ENCODE measurements around the gene SHMT2.

GRCh38 chr12:57209916-57210315 is 19.6 kb upstream of the SHMT2 start:
- TF ChIP-seq, protein P1, sequence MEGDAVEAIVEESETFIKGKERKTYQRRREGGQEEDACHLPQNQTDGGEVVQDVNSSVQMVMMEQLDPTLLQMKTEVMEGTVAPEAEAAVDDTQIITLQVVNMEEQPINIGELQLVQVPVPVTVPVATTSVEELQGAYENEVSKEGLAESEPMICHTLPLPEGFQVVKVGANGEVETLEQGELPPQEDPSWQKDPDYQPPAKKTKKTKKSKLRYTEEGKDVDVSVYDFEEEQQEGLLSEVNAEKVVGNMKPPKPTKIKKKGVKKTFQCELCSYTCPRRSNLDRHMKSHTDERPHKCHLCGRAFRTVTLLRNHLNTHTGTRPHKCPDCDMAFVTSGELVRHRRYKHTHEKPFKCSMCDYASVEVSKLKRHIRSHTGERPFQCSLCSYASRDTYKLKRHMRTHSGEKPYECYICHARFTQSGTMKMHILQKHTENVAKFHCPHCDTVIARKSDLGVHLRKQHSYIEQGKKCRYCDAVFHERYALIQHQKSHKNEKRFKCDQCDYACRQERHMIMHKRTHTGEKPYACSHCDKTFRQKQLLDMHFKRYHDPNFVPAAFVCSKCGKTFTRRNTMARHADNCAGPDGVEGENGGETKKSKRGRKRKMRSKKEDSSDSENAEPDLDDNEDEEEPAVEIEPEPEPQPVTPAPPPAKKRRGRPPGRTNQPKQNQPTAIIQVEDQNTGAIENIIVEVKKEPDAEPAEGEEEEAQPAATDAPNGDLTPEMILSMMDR (conservative IDR thresholded peaks at IDR 0.05 in 1 of 2, IDR thresholded peaks at IDR 0.05 in 1 of 2; ENCODE audit: low read depth in 1 of 2, low read length in 2 of 2): no peak
- TF ChIP-seq EZH2 (IDR thresholded peaks at IDR 0.05; ENCODE audit: low read length, missing control alignments): no peak
